ENCODE measurements around the gene NETO1. TPM values are rescaled to one million over a fixed set of nuclear protein-coding genes. Genes with fewer than 3 reads are reported as not detected.

The NETO1 gene
- total RNA-seq, 6 experiments from 2014 or later, result not detected

DNA sequence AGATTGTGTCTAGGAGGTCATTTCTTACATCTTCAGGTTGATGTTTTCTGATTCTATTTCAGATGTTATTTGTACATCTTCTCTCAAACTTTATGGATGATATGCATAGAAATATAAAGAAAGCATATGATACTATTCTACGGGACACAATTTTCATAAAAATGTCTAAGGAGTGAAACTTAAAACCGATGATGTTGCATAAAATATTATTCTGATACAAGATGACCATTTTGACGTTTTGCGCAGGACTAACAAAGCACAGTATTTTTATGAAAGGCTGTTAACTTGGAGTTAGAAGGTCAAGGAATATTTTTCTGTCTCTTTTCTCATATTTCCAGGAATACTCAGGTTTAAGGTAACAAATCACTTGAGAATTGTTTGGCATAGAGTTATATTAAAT lies 8.7 kb downstream of the NETO1 start:
- Mint-ChIP-seq H3K27me3 (ENCODE audit: insufficient read depth) (no peaks in the 10 kb centered on the region; the same call in 1 of the 2 replicates), H3K4me3 (no peak overlapping the region), H3K4me1 (ENCODE audit: low read depth) (no peaks in the 10 kb centered on the region), H3K27ac (no peak overlapping the region), H3K9me3 (no peaks in the 10 kb centered on the region; the same call in 1 of the 2 replicates), H3K36me3 (ENCODE audit: low read depth) (no peaks in the 10 kb centered on the region)
- DNase-seq, result no peak
- TF ChIP-seq, protein P1, sequence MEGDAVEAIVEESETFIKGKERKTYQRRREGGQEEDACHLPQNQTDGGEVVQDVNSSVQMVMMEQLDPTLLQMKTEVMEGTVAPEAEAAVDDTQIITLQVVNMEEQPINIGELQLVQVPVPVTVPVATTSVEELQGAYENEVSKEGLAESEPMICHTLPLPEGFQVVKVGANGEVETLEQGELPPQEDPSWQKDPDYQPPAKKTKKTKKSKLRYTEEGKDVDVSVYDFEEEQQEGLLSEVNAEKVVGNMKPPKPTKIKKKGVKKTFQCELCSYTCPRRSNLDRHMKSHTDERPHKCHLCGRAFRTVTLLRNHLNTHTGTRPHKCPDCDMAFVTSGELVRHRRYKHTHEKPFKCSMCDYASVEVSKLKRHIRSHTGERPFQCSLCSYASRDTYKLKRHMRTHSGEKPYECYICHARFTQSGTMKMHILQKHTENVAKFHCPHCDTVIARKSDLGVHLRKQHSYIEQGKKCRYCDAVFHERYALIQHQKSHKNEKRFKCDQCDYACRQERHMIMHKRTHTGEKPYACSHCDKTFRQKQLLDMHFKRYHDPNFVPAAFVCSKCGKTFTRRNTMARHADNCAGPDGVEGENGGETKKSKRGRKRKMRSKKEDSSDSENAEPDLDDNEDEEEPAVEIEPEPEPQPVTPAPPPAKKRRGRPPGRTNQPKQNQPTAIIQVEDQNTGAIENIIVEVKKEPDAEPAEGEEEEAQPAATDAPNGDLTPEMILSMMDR (IDR thresholded peaks at IDR 0.05), result no peak

- DNase-seq, result no peak
- H3K27ac Mint-ChIP-seq, result no peak overlapping the region
- no peaks in the 10 kb centered on the region for H3K27me3 Mint-ChIP-seq (ENCODE audit: insufficient read depth)
- peaks cover 4% of the 10 kb centered on the region for H3K9me3 Mint-ChIP-seq
- TF ChIP-seq, protein P1 (IDR thresholded peaks at IDR 0.05), result no peak
- H3K36me3 Mint-ChIP-seq (ENCODE audit: low read depth), result no peaks in the 10 kb centered on the region
- H3K4me3 Mint-ChIP-seq, result no peak overlapping the region
- H3K4me1 Mint-ChIP-seq (ENCODE audit: low read depth), result no peaks in the 10 kb centered on the region; the same call in 1 of the 2 replicates
Observed at GRCh38 chr18:72849671-72850070, 18.1 kb downstream of the NETO1 start.

GRCh38 chr18:72848503-72849237 lies 19.1 kb downstream of the NETO1 start:
- peaks cover 4% of the 10 kb centered on the region for H3K9me3 Mint-ChIP-seq
- DNase-seq, result no peak
- H3K36me3 Mint-ChIP-seq (ENCODE audit: low read depth), result no peaks in the 10 kb centered on the region
- no peaks in the 10 kb centered on the region; the same call in 1 of the 2 replicates for H3K4me1 Mint-ChIP-seq (ENCODE audit: low read depth)
- no peaks in the 10 kb centered on the region for H3K27me3 Mint-ChIP-seq (ENCODE audit: insufficient read depth)
- TF ChIP-seq, protein P1 (IDR thresholded peaks at IDR 0.05), result no peak
- H3K27ac Mint-ChIP-seq, result no peak overlapping the region
- H3K4me3 Mint-ChIP-seq, result no peak overlapping the region

GRCh38 chr18:72847771-72848170 lies 20.0 kb downstream of the NETO1 start:
- Mint-ChIP-seq H3K36me3 (ENCODE audit: low read depth) (no peaks in the 10 kb centered on the region), H3K27ac (no peak overlapping the region), H3K4me1 (ENCODE audit: low read depth) (no peaks in the 10 kb centered on the region; the same call in 1 of the 2 replicates), H3K4me3 (no peak overlapping the region), H3K27me3 (ENCODE audit: insufficient read depth) (no peaks in the 10 kb centered on the region), H3K9me3 (peaks cover 4% of the 10 kb centered on the region)
- TF ChIP-seq, protein P1 (IDR thresholded peaks at IDR 0.05), result no peak
- DNase-seq, result no peak

DNA sequence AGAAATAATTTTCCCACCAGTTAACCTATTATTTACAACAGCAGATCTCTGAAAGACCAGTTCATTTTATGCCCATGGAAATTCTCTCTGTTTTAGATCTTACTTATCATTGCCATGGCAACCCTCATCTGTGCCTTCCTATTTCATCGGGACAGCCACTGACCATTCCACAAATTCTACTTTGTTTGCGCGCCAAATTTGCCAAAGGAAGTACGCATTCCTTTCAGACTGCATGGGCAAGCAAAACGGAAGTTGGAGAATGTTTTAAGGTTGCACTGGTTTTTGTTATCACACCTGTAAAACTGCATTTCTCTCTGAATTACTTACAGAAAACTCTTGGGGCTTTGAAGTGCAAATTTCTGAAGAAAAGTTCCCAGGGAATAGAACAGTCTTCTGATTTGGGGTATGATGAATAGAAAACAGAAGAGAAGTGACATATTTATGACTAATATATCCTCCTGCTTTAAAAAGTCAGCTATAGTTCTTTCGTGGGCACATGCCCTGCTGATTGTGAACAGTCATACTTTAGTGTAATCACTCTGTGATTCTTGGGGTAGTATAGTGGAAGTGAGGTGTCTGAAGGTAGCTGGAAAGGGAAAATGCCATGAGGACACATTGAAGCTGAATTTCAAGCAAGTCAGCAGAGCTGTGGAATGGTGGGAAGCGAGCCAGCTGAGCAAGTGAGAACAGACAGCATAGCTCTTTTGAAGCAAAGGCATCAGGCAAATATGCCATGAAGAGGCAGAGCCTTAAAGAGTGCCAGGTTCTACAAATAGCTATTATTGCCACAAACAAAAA lies 20.9 kb downstream of the NETO1 start:
- Mint-ChIP-seq H3K36me3 (ENCODE audit: low read depth) (no peaks in the 10 kb centered on the region), H3K9me3 (peaks cover 4% of the 10 kb centered on the region), H3K27me3 (ENCODE audit: insufficient read depth) (no peaks in the 10 kb centered on the region), H3K4me3 (no peak overlapping the region), H3K4me1 (ENCODE audit: low read depth) (no peaks in the 10 kb centered on the region; the same call in 1 of the 2 replicates), H3K27ac (no peak overlapping the region)
- DNase-seq, result no peak
- TF ChIP-seq, protein P1 (IDR thresholded peaks at IDR 0.05), result no peak

Data from HFFc6 (cell line).